PC-3 (cell line): ENCODE data around the gene CAMK2B. TPM values are rescaled to one million over a fixed set of nuclear protein-coding genes. Genes with fewer than 3 reads are reported as not detected.

Source experiments
- ATAC-seq: fragments of 200-7000 bp; cut with Tn5 transposase; 2 replicates; pipeline ENCODE4 v1.9.1; 2020; ENCODE audit warnings: mild to moderate bottlenecking, moderate library complexity
- BruUV-seq: library from RNA; stranded (reverse); fragments of 400-500 nt; replicated peaks from 2 replicates; lab custom pipeline; 2021; lab: Mats Ljungman, UMichigan
- CTCF ChIA-PET: fragments of 300-600 bp; sonication (Branson Sonifier 250); formaldehyde crosslinking; loops from one replicate; lab custom pipeline; 2022; ENCODE audit warnings: antibody characterized with exemption; lab: Charles Lee
- POLR2A ChIA-PET: fragments of 300-600 bp; sonication (Branson Sonifier 250); formaldehyde crosslinking; loops from one replicate; lab custom pipeline; 2022; ENCODE audit warnings: antibody characterized with exemption; ENCODE audit not compliant: unreplicated experiment; lab: Charles Lee
- DNase-seq: peaks from one replicate; pipeline ENCODE4 v3.0.0-alpha.2; 2015
- H2AFZ ChIP-seq: fragments of 300-600 bp; sonication (generic); 2 replicates; pipeline ENCODE4 v1.6.0; 2016; ENCODE audit warnings: antibody characterized with exemption, low read length
- H3F3A ChIP-seq: fragments of 300-600 bp; sonication (generic); one replicate; pipeline ENCODE4 v1.6.0; 2017; ENCODE audit warnings: antibody characterized with exemption, low read length, control low read depth, mild to moderate bottlenecking; ENCODE audit not compliant: unreplicated experiment
- H3K27ac ChIP-seq: fragments of 300-600 bp; sonication (generic); 2 replicates; pipeline ENCODE4 v1.5.1; 2016; ENCODE audit warnings: mild to moderate bottlenecking, low read length
- H3K27me3 ChIP-seq: fragments of 300-600 bp; sonication (generic); 2 replicates; pipeline ENCODE4 v1.6.1; 2016; ENCODE audit warnings: low read length, mixed read lengths
- H3K36me3 ChIP-seq: fragments of 300-600 bp; sonication (generic); 2 replicates; pipeline ENCODE4 v1.6.1; 2016; ENCODE audit warnings: low read depth, mixed run types, low read length, mixed read lengths
- H3K4me1 ChIP-seq: fragments of 300-600 bp; sonication (generic); 2 replicates; pipeline ENCODE4 v1.5.1; 2016; ENCODE audit warnings: low read length; ENCODE audit not compliant: insufficient read depth
- H3K4me2 ChIP-seq: fragments of 300-600 bp; sonication (generic); 2 replicates; pipeline ENCODE4 v1.6.0; 2016; ENCODE audit warnings: low read length
- H3K4me3 ChIP-seq: fragments of 300-600 bp; sonication (generic); 2 replicates; pipeline ENCODE4 v1.5.1; 2016; ENCODE audit warnings: mild to moderate bottlenecking, low read length, mixed read lengths
- H3K79me2 ChIP-seq: fragments of 300-600 bp; sonication (generic); 2 replicates; pipeline ENCODE4 v1.6.1; 2017; ENCODE audit warnings: low read length, mixed read lengths
- H3K9ac ChIP-seq: fragments of 300-600 bp; sonication (generic); 2 replicates; pipeline ENCODE4 v1.6.0; 2016; ENCODE audit warnings: mild to moderate bottlenecking, low read length
- H3K9me2 ChIP-seq: fragments of 300-600 bp; sonication (generic); replicated peaks from 2 replicates; pipeline ENCODE4 v1.6.1; 2016; ENCODE audit warnings: mixed run types, low read length, mixed read lengths
- H3K9me3 ChIP-seq: fragments of 300-600 bp; sonication (generic); 2 replicates; pipeline ENCODE4 v1.6.1; 2016; ENCODE audit warnings: low read length, mixed read lengths
- H4K20me1 ChIP-seq: fragments of 300-600 bp; sonication (generic); 2 replicates; pipeline ENCODE4 v1.6.1; 2016; ENCODE audit warnings: low read length, mixed read lengths
- EZH2 ChIP-seq: fragments of 300-600 bp; sonication (generic); IDR thresholded peaks from one replicate; pipeline ENCODE4 v1.6.1; 2017; ENCODE audit warnings: antibody characterized with exemption, mild to moderate bottlenecking, low read length; ENCODE audit not compliant: unreplicated experiment
- EZH2phosphoT487 ChIP-seq: fragments of 300-600 bp; sonication (generic); IDR thresholded peaks from 2 replicates; pipeline ENCODE4 v1.6.1; 2018; ENCODE audit warnings: mild to moderate bottlenecking, antibody characterized with exemption, low read length, borderline replicate concordance
- intact Hi-C: fragments of 100-400 bp; cut with micrococcal nuclease; formaldehyde crosslinking; loops from 2 replicates; pipeline ENCODE4 v1.9.0; 2023
- total RNA-seq: library from RNA; depleted of rRNA; stranded (reverse); fragments of >200 nt; gene quantifications from 2 replicates; pipeline ENCODE4 v1.2.3, GENCODE V29; 2014
- TF ChIP-seq, protein P1 (sequence below): fragments of 300-600 bp; sonication (generic); conservative IDR thresholded peaks from 2 replicates; pipeline ENCODE4 v1.5.1; 2017; ENCODE audit warnings: antibody characterized with exemption, low read depth, mild to moderate bottlenecking, low read length

The CAMK2B gene
- total RNA-seq, 1 experiment from 2014 or later, result 1.2 TPM

DNA sequence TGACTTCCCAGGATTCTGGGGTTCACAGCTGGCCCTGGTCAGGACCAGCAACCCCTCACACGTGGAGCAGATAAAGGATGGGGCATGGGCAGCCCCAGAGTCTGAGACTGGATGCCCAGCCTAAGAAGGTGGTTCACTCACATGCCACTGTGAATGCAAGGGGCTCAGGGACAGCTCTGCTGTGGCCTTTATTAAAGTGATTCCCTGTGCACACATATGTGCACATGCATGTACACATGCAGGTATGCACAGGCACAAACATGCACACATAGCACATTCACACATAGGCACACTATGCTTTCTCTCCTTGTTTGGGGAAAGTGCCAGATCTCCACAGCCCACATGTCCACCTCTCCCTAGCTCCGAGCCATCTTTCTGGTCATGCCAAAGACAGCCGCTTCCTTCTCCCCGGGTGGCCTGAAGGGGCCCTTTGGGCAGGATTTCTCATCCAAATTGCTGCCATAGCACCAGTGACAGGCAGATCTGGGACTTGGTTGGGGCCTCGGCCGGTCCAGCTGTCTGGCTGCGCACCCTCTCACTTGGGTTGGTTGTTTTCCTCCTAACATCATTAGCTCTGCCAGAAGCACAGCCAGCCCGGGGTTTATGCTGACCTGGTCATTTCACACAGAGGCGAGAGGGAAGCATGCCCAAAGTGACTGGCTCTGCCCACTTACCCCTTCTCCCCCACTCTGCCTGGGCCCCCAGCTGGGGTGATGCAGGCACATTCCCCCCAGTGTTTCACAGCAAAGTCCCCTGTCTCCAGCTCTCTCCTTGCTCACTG, 137.6 kb downstream of the CAMK2B start:
- intact Hi-C loops, result no loop called here
- no TSS peak for BruUV-seq
- Histone ChIP-seq H3K4me3 (no peak overlapping the region), H3K9ac (no peak overlapping the region), H3F3A (no peaks in the 10 kb centered on the region), H3K27ac (no peak overlapping the region), H3K9me2 (no peaks in the 10 kb centered on the region), H4K20me1 (no peaks in the 10 kb centered on the region), H2AFZ (no peak overlapping the region), H3K79me2 (no peaks in the 10 kb centered on the region), H3K4me1 (peaks cover 17% of the 10 kb centered on the region), H3K27me3 (no peaks in the 10 kb centered on the region), H3K9me3 (no peaks in the 10 kb centered on the region), H3K4me2 (no peak overlapping the region), H3K36me3 (no peaks in the 10 kb centered on the region)
- DNase-seq (no peak), ATAC-seq (no peak)
- TF ChIP-seq EZH2phosphoT487 (no peak), EZH2 (no peak)
- TF ChIP-seq, protein P1, sequence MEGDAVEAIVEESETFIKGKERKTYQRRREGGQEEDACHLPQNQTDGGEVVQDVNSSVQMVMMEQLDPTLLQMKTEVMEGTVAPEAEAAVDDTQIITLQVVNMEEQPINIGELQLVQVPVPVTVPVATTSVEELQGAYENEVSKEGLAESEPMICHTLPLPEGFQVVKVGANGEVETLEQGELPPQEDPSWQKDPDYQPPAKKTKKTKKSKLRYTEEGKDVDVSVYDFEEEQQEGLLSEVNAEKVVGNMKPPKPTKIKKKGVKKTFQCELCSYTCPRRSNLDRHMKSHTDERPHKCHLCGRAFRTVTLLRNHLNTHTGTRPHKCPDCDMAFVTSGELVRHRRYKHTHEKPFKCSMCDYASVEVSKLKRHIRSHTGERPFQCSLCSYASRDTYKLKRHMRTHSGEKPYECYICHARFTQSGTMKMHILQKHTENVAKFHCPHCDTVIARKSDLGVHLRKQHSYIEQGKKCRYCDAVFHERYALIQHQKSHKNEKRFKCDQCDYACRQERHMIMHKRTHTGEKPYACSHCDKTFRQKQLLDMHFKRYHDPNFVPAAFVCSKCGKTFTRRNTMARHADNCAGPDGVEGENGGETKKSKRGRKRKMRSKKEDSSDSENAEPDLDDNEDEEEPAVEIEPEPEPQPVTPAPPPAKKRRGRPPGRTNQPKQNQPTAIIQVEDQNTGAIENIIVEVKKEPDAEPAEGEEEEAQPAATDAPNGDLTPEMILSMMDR, result no peak
- CTCF ChIA-PET, result no interaction called here
- POLR2A ChIA-PET, result no interaction called here

DNA sequence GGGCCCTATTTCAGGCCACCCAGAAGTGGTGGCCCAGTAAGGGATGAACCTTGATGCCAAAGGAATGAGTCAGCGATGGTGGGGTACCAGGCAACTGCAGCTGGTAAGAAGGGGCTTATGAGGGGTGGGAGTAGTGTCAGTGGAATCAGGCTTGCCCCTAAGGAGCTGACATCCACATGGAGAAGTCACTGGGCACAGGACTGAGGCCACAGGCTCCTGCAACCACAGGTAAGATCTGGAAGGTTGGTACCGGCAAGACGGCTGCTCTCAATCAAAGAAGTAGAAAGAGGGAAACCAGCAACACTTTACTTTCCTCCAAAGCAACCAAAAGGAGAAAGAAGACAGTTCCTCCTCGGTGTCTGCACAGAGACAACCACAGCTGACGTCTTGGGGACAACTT, 138.7 kb downstream of the CAMK2B start:
- no peak overlapping the region for H3K4me2 ChIP-seq
- no peaks in the 10 kb centered on the region for H3K79me2 ChIP-seq
- ATAC-seq (no peak), DNase-seq (no peak)
- no peaks in the 10 kb centered on the region for H3K27me3 ChIP-seq
- no peaks in the 10 kb centered on the region for H3F3A ChIP-seq
- no peaks in the 10 kb centered on the region for H3K9me3 ChIP-seq
- H3K4me1 ChIP-seq, result peaks cover 17% of the 10 kb centered on the region
- no peaks in the 10 kb centered on the region for H3K36me3 ChIP-seq
- no peaks in the 10 kb centered on the region for H4K20me1 ChIP-seq
- TF ChIP-seq EZH2phosphoT487, result no peak
- H2AFZ ChIP-seq, result no peak overlapping the region
- intact Hi-C loops, result no loop called here
- H3K27ac ChIP-seq, result no peak overlapping the region
- no peak overlapping the region for H3K9ac ChIP-seq
- H3K9me2 ChIP-seq, result no peaks in the 10 kb centered on the region
- H3K4me3 ChIP-seq, result no peak overlapping the region
- POLR2A ChIA-PET, result no interaction called here
- CTCF ChIA-PET, result no interaction called here
- no TSS peak for BruUV-seq

- H3K27me3 ChIP-seq, result no peaks in the 10 kb centered on the region
- H3K9me3 ChIP-seq, result no peaks in the 10 kb centered on the region
- POLR2A ChIA-PET, result interaction anchor here (0.6 kb wide), 1 partner anchor 96 kb away, joined by 9 read pairs; no protein-coding TSS in a partner anchor
- intact Hi-C loops, result no loop called here
- TF ChIP-seq EZH2, result no peak
- TF ChIP-seq, protein P1, result no peak
- TF ChIP-seq EZH2phosphoT487, result no peak
- peaks cover 17% of the 10 kb centered on the region for H3K4me1 ChIP-seq
- no peaks in the 10 kb centered on the region for H4K20me1 ChIP-seq
- DNase-seq, result no peak
- no peak overlapping the region for H3K4me3 ChIP-seq
- ATAC-seq, result no peak
- no peaks in the 10 kb centered on the region for H3K79me2 ChIP-seq
- no peak overlapping the region for H3K4me2 ChIP-seq
- no TSS peak for BruUV-seq
- no peaks in the 10 kb centered on the region for H3K36me3 ChIP-seq
- CTCF ChIA-PET, result no interaction called here
- H3F3A ChIP-seq, result no peaks in the 10 kb centered on the region
- no peak overlapping the region for H3K9ac ChIP-seq
- H3K9me2 ChIP-seq, result no peaks in the 10 kb centered on the region
- H3K27ac ChIP-seq, result no peak overlapping the region
- H2AFZ ChIP-seq, result no peak overlapping the region
Observed at GRCh38 chr7:44185729-44186128, 139.7 kb downstream of the CAMK2B start.
